GM12874 (cell line): ENCODE data around the gene TUBB2B.

Source experiments
- CTCF ChIP-seq: IDR thresholded peaks from 2 replicates; pipeline ENCODE4 v1.5.1; 2011; ENCODE audit warnings: low read depth, mild to moderate bottlenecking, control low read depth, low read length, moderate library complexity; ENCODE audit not compliant: insufficient read depth

The TUBB2B gene

GRCh38 chr6:3258201-3258600 lies 30.7 kb upstream of the TUBB2B start:
- TF ChIP-seq CTCF, result no peak

GRCh38 chr6:3253597-3253961 lies 26.1 kb upstream of the TUBB2B start:
- TF ChIP-seq CTCF, result no peak

GRCh38 chr6:3252861-3253596 lies 25.6 kb upstream of the TUBB2B start:
- no peak for TF ChIP-seq CTCF

- TF ChIP-seq CTCF, result no peak
Observed at GRCh38 chr6:3252369-3252768, 24.9 kb upstream of the TUBB2B start.

- TF ChIP-seq CTCF, result peak; percentile 94
Observed at GRCh38 chr6:3251462-3252314, 24.2 kb upstream of the TUBB2B start.

- no peak for TF ChIP-seq CTCF
Observed at GRCh38 chr6:3250231-3250675, 22.8 kb upstream of the TUBB2B start.

- no peak for TF ChIP-seq CTCF
Observed at GRCh38 chr6:3249821-3250220, 22.4 kb upstream of the TUBB2B start.
